Fibroblast of villous mesenchyme (primary cell): ENCODE measurements around the gene RILPL2. TPM values are rescaled to one million over a fixed set of nuclear protein-coding genes. Genes with fewer than 3 reads are reported as not detected.
"Not testable (repeated sequence)": the region's sequence is repeated elsewhere in the genome, so short reads cannot be mapped to it uniquely, and the experiment has no call there.

Experiments used
- DNase-seq: peaks from one replicate; pipeline ENCODE4 v3.0.0-alpha.2; 2010; ENCODE audit warnings: low read depth
- H3K4me3 ChIP-seq: 2 replicates; pipeline ENCODE4 v1.5.1; 2011; ENCODE audit warnings: low read depth, mild to moderate bottlenecking, low read length
- total RNA-seq: library from RNA; depleted of rRNA; stranded (reverse); fragments of >200 nt; gene quantifications from 2 replicates; pipeline ENCODE4 v1.2.3, GENCODE V29; 2012
- TF ChIP-seq, protein P1 (sequence below): IDR thresholded peaks from 2 replicates; pipeline ENCODE4 v1.5.1; 2012; ENCODE audit warnings: low read depth, mild to moderate bottlenecking, low read length; ENCODE audit not compliant: insufficient read depth

The RILPL2 gene
- total RNA-seq, 1 donor: 5.6 TPM

DNA sequence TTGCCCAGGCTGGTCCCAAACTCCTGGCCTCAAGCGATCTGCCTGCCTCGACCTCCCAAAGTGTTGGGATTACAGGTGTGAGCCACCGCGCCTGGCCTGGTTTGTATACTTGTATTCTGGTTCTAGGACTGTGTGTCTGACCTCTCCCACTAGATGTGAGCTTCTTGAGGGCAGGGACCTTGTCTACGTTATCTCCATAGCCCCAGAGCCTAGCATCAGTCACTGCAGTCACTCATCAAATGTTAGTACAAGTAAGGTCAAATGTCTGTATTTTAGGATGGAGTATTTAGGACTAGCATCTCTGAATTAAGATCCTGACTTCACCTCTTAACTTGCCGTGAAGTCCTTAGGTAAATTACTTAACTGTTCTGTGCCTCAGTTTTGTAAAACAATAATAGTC, 2.9 kb downstream of the RILPL2 start:
- DNase-seq: no peak

DNA sequence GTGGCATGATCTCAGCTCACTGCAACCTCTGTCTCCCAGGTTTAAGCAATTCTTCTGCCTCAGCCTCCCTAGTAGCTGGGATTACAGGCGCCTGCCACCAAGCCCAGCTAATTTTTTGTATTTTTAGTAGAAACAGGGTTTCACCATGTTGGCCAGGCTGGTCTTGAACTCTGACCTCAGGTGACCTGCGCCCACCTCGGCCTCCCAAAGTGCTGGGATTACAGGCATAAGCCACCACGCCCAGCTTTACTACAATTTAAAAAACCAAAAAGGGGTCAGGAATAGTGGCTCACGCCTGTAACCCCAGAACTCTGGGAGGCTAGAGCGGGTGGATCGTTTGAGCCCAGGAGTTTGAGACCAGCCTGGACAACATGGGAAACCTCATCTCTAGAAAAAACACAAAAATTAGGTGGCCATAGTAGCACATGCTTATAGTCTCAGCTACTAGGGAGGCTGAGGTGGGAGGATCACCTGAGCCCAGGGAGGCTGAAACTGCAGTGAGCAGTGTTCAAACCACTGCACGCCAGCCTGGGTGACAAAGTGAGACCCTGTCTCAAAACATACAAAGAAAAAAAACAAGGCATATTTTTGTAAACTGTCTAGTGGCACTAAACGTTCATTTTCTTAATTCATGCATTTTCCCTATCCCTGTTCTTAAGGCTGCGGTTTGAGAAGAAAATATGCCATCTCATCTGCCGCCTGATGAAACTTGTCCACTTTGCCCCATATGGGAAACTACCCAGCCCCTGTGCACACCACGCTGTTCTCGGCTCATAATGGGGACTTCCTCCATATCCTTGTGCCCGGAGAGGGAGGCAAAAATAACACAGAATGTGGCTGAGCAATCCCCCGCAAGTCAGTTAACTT, 4.3 kb downstream of the RILPL2 start:
- H3K4me3 ChIP-seq, DNase-seq: not testable (repeated sequence)

More for the DNA sequence above, 2.9 kb downstream of the RILPL2 start:
- H3K4me3 ChIP-seq: no peak overlapping the region
- TF ChIP-seq, protein P1, sequence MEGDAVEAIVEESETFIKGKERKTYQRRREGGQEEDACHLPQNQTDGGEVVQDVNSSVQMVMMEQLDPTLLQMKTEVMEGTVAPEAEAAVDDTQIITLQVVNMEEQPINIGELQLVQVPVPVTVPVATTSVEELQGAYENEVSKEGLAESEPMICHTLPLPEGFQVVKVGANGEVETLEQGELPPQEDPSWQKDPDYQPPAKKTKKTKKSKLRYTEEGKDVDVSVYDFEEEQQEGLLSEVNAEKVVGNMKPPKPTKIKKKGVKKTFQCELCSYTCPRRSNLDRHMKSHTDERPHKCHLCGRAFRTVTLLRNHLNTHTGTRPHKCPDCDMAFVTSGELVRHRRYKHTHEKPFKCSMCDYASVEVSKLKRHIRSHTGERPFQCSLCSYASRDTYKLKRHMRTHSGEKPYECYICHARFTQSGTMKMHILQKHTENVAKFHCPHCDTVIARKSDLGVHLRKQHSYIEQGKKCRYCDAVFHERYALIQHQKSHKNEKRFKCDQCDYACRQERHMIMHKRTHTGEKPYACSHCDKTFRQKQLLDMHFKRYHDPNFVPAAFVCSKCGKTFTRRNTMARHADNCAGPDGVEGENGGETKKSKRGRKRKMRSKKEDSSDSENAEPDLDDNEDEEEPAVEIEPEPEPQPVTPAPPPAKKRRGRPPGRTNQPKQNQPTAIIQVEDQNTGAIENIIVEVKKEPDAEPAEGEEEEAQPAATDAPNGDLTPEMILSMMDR: no peak

DNA sequence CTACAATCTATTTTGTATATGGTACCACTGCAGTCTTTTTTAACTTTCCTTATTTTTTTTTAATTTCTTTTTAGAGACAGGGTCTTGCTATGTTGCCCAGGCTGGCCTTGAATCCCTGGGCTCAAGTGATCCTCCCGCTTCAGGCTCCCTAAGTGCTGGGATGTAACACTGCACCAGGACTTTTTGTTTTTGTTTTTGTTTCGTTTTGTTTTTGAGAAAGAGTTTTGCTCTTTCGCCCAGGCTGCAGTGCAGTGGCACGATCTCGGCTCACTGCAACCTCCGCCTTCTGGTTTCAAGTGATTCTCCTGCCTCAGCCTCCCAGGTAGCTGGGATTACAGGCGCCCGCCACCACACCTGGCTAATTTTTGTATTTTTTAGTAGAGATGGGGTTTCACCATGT, 7.4 kb downstream of the RILPL2 start:
- not testable (repeated sequence) for H3K4me3 ChIP-seq, DNase-seq

DNA sequence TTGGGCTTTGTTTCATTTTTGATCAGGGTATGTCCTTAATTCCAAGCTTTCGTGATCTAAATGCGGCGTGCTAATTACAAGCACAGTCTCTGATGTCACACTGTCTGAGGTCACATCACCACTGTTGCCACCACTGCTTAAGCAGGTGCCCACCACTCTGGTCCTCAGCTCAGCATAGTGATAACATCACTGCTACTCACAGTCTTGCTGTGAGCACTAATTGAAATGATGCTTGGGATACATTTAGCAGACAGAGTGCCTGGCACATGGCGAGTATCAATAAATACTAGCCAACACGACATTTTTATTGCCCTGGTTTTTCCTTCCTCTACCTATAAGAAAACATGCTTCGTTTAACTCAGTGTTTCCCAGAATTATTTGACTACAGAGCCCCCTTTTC, 7.9 kb downstream of the RILPL2 start:
- TF ChIP-seq, protein P1: no peak
- H3K4me3 ChIP-seq: no peak overlapping the region
- no peak for DNase-seq

DNA sequence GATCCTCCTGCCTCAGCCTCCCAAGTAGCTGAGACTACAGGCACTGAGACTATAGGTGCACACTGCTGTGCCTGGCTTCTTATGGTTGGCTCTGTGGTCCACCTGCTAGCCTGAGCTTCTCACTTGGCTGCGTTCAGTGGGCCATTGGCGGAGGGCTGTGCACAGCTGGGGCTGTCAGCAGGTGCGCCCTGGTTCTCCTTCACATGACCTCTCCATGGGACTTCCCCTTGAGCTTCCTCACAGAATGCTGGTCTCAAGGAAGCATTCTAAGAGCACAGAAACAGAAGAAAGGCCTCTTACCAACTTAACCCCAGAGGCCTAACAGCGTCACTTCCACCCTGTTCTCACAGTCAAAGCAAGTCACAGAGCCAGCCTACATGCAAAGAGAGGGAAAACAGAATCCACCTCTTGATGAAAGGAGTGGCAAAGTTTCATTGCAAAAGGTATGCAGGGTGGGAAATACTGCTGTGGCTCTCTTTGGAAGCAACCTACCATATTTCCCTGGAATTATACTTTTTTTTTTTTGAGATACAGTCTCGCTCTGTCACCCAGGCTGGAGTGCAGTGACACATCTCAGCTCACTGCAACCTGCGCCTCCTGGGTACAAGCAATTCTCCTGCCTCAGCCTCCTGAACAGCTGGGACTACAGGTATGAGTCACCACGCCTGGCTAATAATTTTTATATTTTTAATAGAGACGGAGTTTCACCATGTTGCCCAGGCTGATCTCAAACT, 9.3 kb downstream of the RILPL2 start:
- DNase-seq: no peak
- TF ChIP-seq, protein P1: no peak
- no peak overlapping the region for H3K4me3 ChIP-seq

DNA sequence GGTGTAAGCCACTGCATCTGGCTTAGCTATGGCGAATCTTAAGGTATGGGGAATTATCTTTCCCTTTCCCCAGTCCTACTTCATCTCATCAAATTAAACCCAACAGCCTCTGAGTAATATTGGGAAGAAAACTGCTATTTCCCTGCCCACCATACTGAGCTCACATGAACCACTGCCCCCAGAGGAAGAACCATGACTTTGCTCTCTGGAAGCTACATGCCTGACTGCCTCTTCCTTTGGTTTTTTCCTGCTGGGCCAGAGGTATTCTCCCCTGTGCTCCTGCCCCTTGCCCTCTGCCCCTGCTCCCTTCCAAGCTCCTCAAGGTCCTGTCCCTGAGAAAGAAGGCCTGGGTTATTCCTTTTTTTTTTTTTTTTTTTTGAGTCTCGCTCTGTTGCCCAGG, 15.2 kb downstream of the RILPL2 start:
- no peak for DNase-seq
- no peak overlapping the region for H3K4me3 ChIP-seq
- TF ChIP-seq, protein P1: no peak

DNA sequence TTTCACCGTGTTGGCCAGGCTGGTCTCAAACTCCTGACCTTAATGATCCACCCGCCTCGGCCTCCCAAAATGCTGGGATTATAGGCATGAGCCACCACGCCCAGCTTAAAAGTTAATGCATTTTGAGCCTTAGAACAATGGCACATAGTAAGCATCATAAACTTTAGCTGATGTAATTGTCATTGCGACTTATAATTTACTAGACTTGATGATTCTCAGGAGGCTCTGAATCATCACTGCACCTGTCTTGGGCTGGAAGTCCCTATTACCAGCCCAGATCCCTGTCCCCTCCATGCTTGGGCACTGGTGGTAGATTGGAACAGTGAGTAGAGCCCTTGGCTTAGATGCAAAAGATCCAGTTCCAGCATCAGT, 26.5 kb downstream of the RILPL2 start:
- TF ChIP-seq, protein P1: no peak
- no peak for DNase-seq
- H3K4me3 ChIP-seq: no peak overlapping the region

DNA sequence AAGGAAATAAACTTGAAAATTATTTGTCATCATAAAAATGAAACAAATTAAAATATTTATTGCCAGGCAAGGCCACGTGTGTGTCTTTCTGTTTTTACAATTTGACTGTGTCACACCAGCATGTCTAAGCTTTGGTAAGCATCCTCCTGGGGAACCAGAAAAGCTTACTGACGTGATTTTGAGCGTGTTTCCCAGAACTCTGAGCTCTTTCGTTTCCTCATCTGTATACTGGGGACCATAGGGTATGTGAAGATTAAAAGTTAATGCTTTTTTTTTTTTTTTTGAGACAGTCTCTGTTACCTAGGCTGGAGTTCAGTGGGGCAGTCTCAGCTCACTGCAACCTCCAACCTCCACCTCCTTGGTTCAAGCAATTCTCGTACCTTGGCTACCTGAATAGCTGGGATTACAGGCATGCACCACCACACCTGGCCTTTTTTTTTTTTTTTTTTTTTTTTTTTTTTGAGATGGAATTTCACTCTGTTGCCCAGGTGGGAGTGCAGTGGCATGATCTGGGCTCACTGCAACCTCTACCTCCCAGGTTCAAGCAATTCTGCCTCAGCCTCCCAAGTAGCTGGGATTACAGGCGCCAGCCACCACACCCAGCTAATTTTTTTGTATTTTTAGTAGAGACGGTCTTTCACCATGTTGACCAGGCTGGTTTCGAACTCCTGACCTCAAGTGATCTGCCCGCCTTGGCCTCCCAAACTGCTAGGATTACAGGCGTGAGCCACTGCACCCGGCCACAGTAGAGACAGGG, 27.0 kb downstream of the RILPL2 start:
- DNase-seq, H3K4me3 ChIP-seq: not testable (repeated sequence)

DNA sequence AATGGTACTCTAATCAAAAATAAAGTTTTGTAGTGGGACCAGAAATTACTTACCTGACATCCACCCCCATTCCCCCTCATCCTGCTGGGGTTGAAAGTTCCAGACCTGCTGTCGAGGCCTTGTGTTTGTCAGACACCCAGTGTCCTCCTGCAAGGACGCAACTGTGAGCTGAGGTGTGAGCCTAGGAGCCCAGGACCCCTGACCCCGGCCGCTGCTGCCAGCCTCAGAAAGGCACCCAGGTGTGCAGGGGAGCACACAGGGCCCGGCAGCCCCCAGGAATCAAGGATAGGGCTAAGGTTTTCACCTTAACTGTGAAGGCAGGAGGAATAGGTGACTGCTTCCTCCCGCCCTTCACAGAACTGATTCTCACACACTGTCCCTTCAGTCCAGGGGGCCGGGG, 27.9 kb downstream of the RILPL2 start:
- not testable (repeated sequence) for H3K4me3 ChIP-seq, DNase-seq

DNA sequence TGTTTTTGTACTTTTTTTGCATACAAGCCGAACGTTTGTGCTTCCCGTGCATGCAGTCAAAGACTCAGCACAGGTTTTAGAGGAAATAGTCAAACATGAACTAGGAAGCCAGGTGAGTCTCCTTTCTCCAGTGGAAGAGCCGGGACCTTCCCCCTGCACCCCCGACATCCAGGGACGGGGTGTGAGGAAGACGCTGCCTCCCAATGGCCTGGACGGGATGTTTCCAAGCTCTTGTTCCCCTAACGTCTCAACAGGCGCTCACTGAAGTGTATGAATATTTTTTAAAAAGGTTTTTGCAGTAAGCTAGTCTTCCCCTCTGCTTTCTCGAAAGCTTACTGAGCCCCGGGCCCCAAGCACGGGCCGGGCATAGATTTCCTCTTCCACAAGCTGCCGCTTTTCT, 28.6 kb downstream of the RILPL2 start:
- H3K4me3 ChIP-seq, DNase-seq: not testable (repeated sequence)

DNA sequence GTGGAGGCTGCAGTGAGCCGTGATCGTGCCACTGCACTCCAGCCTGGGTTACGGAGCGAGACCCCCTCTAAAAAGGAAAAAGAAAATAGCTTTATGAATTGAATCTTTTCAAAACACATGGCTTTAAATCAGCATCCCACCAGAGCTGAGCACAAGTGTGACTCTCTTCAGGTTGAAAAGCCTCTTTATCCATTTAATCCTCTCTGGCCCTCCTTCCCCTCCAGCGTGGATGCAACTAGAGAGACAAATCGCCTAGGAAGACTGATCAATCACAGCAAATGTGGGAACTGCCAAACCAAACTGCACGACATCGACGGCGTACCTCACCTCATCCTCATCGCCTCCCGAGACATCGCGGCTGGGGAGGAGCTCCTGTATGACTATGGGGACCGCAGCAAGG, 29.2 kb downstream of the RILPL2 start:
- not testable (repeated sequence) for DNase-seq, H3K4me3 ChIP-seq
